B cell (primary cell): Measurements from ENCODE around the gene ENOX1. TPM values are rescaled to one million over a fixed set of nuclear protein-coding genes. Genes with fewer than 3 reads are reported as not detected.

Source experiments
- ATAC-seq: fragments of 200-7000 bp; cut with Tn5 transposase; one replicate; pipeline ENCODE4 v1.10.0; 2021; ENCODE audit warnings: low read depth, mild to moderate bottlenecking, moderate number of reproducible peaks, moderate library complexity
- CTCF ChIA-PET: fragments of 350-600 bp; sonication (Branson Sonifier 250); formaldehyde crosslinking; loops from one replicate; lab custom pipeline; 2021; ENCODE audit warnings: antibody characterized with exemption, inconsistent platforms; lab: Charles Lee
- POLR2A ChIA-PET: fragments of 350-600 bp; sonication (Branson Sonifier 250); formaldehyde crosslinking; loops from one replicate; lab custom pipeline; 2021; ENCODE audit warnings: antibody characterized with exemption; lab: Charles Lee
- DNase-seq: peaks from one replicate; pipeline ENCODE4 v3.0.0; 2013
- H2AFZ ChIP-seq: 2 replicates; pipeline ENCODE4 v1.6.1; 2012; ENCODE audit warnings: mild to moderate bottlenecking, low read depth, low read length; ENCODE audit not compliant: insufficient read depth, poor library complexity, severe bottlenecking
- H3K27ac ChIP-seq, 2 donors: 1 replicate in 1 of 2; 2 replicates in 1 of 2; pipeline ENCODE4 v1.5.1; 2012 to 2013; ENCODE audit warnings: low read length in 2 of 2, mild to moderate bottlenecking in 2 of 2, moderate library complexity in 1 of 2
- H3K27me3 ChIP-seq, 4 experiments: fragments of 200-600 bp in 1 of 4; sonication (generic) in 1 of 4; replicated peaks in 1 of 4; 1 replicate in 2 of 4; 2 replicates in 2 of 4; pipeline versions ENCODE4 v1.6.1 to v1.7.0; 2013 to 2016; ENCODE audit warnings: low read length in 3 of 4, mild to moderate bottlenecking in 2 of 4, mixed read lengths in 1 of 4, moderate library complexity in 1 of 4; ENCODE audit not compliant: insufficient read depth in 4 of 4, control insufficient read depth in 3 of 4; ENCODE audit errors: control extremely low read depth in 1 of 4
- H3K36me3 ChIP-seq, 2 experiments: replicated peaks in 1 of 2; 1 replicate in 1 of 2; 2 replicates in 1 of 2; pipeline versions ENCODE4 v1.6.1 to v1.7.1; 2013; ENCODE audit warnings: low read length in 1 of 2; ENCODE audit not compliant: insufficient read depth in 2 of 2, control insufficient read depth in 1 of 2; ENCODE audit errors: control extremely low read depth in 1 of 2, extremely low read depth in 1 of 2
- H3K4me1 ChIP-seq, 2 donors: fragments of 200-600 bp in 1 of 2; sonication (generic) in 1 of 2; 1 replicate in 1 of 2; 2 replicates in 1 of 2; pipeline versions ENCODE4 v1.5.1 to v1.6.1; 2013 to 2017; ENCODE audit warnings: low read length in 2 of 2; ENCODE audit not compliant: control insufficient read depth in 2 of 2, insufficient read depth in 2 of 2
- H3K4me2 ChIP-seq: replicated peaks from 2 replicates; pipeline ENCODE3; 2012; ENCODE audit warnings: mild to moderate bottlenecking, low read depth, low read length; ENCODE audit not compliant: poor library complexity, severe bottlenecking
- H3K4me3 ChIP-seq, 5 experiments: fragments of 200-600 bp in 1 of 5; sonication (generic) in 1 of 5; 1 replicate in 3 of 5; 2 replicates in 2 of 5; pipeline versions ENCODE4 v1.5.1 to v1.7.0; 2011 to 2016; ENCODE audit warnings: low read length in 4 of 5, mild to moderate bottlenecking in 4 of 5, low read depth in 2 of 5, control low read depth in 1 of 5, moderate library complexity in 1 of 5; ENCODE audit not compliant: insufficient read depth in 1 of 5; ENCODE audit errors: control extremely low read depth in 1 of 5, extremely low read depth in 1 of 5
- H3K79me2 ChIP-seq: fragments of 200-600 bp; sonication (generic); one replicate; pipeline ENCODE4 v1.6.0; 2016; ENCODE audit warnings: low read length; ENCODE audit not compliant: control insufficient read depth, insufficient read depth
- H3K9ac ChIP-seq: fragments of 200-600 bp; sonication (generic); 2 replicates; pipeline ENCODE4 v1.6.1; 2017; ENCODE audit warnings: mild to moderate bottlenecking, low read length, moderate library complexity
- H3K9me3 ChIP-seq, 3 donors: one replicate each; pipeline versions ENCODE4 v1.6.1 to v1.7.1; 2013; ENCODE audit warnings: low read length in 2 of 3; ENCODE audit not compliant: control insufficient read depth in 2 of 3, insufficient read depth in 1 of 3; ENCODE audit errors: control extremely low read depth in 1 of 3
- H4K20me1 ChIP-seq: 2 replicates; pipeline ENCODE4 v1.6.0; 2012; ENCODE audit warnings: mild to moderate bottlenecking, low read length; ENCODE audit not compliant: insufficient read depth, control insufficient read depth, poor library complexity, severe bottlenecking
- H3K27ac Mint-ChIP-seq: one replicate; pipeline ENCODE4 v1.8.0; 2021; ENCODE audit warnings: mixed read lengths
- H3K27me3 Mint-ChIP-seq: one replicate; pipeline ENCODE4 v1.8.0; 2021; ENCODE audit warnings: mixed read lengths
- H3K4me1 Mint-ChIP-seq: one replicate; pipeline ENCODE4 v1.8.0; 2021; ENCODE audit warnings: mixed read lengths
- H3K4me3 Mint-ChIP-seq: one replicate; pipeline ENCODE4 v1.8.0; 2021; ENCODE audit warnings: mixed read lengths
- H3K9me3 Mint-ChIP-seq: one replicate; pipeline ENCODE4 v1.8.0; 2022; ENCODE audit warnings: mixed read lengths; ENCODE audit not compliant: insufficient read depth
- CTCF ChIP-seq: fragments of 200-600 bp; IDR thresholded peaks from one replicate; pipeline ENCODE4 v1.8.0; 2022; ENCODE audit warnings: antibody characterized with exemption, mild to moderate bottlenecking
- EZH2 ChIP-seq: IDR thresholded peaks from 2 replicates; pipeline ENCODE4 v1.6.1; 2012; ENCODE audit warnings: borderline replicate concordance, low read depth, mild to moderate bottlenecking, moderate library complexity, low read length; ENCODE audit not compliant: insufficient read depth, poor library complexity, severe bottlenecking
- WGBS: methylation state at CpG from one replicate; pipeline ENCODE4 v1.1.5; 2013; ENCODE audit warnings: missing lambda C conversion rate; ENCODE audit not compliant: insufficient coverage; 5-methylcytosine and 5-hydroxymethylcytosine counted together
- intact Hi-C: fragments of 100-400 bp; cut with micrococcal nuclease; formaldehyde crosslinking; loops from one replicate; pipeline ENCODE4 v1.10.0; 2022
- polyA plus RNA-seq: library from polyadenylated mRNA; depleted of rRNA; stranded (reverse); fragments of >200 nt; gene quantifications from 2 replicates; pipeline ENCODE4 v1.2.3, GENCODE V29; 2012
- total RNA-seq, 2 donors: library from RNA; stranded (reverse); fragments of 120-200 nt in 1 of 2; gene quantifications; 1 replicate in 1 of 2; 2 replicates in 1 of 2; pipeline versions ENCODE4 v1.2.3 to v1.2.4, GENCODE V29; 2013 to 2022

ENOX1 gene
- total and polyA plus RNA-seq, 2 donors (not counting 1 experiment from before 2014, with no cell fraction given): not detected

DNA sequence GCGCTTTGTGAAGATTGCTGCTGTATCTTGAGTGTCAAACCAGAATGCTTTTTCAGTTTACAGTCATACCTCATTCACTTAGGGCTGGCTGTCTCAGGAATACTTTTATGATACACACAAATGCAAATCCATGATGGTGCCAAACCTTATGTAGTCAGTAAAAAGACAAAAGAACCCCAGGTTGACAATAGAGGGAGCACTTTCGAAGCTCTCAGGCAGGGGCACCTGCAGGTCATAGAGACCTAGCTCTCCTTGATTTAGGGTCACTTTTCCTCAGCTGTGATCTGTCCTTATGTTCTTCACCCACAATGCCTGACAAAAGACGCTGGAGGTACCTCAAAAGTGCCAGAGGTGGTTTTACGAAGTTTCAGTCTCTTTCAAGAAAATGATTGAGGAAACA is 591.2 kb downstream of the ENOX1 start:
- no peak overlapping the region for H3K4me3 Mint-ChIP-seq
- ATAC-seq (no peak), DNase-seq (no peak)
- no peaks in the 10 kb centered on the region for H3K4me1 Mint-ChIP-seq
- no peak overlapping the region for H3K27ac Mint-ChIP-seq
- ChIA-PET CTCF (no interaction called here), POLR2A (no interaction called here)
- no peaks in the 10 kb centered on the region for H3K9me3 ChIP-seq
- no peaks in the 10 kb centered on the region for H3K4me1 ChIP-seq
- H3K9me3 Mint-ChIP-seq: no peaks in the 10 kb centered on the region
- peaks cover 31% of the 10 kb centered on the region for H3K27me3 Mint-ChIP-seq
- no peak overlapping the region for H3K27ac ChIP-seq
- no peak overlapping the region for H2AFZ ChIP-seq
- H3K27me3 ChIP-seq: peaks cover 0 to 3% (median 0%) of the 10 kb centered on the region in 4 experiments
- no peaks in the 10 kb centered on the region for H3K79me2 ChIP-seq
- intact Hi-C loops: no loop called here
- WGBS: 92% methylated on average over 2 of the region's 4 CpGs
- H3K4me2 ChIP-seq: no peak overlapping the region
- no peaks in the 10 kb centered on the region for H4K20me1 ChIP-seq
- no peaks in the 10 kb centered on the region for H3K36me3 ChIP-seq
- no peak overlapping the region for H3K4me3 ChIP-seq
- TF ChIP-seq EZH2 (no peak), CTCF (no peak)
- no peak overlapping the region for H3K9ac ChIP-seq

DNA sequence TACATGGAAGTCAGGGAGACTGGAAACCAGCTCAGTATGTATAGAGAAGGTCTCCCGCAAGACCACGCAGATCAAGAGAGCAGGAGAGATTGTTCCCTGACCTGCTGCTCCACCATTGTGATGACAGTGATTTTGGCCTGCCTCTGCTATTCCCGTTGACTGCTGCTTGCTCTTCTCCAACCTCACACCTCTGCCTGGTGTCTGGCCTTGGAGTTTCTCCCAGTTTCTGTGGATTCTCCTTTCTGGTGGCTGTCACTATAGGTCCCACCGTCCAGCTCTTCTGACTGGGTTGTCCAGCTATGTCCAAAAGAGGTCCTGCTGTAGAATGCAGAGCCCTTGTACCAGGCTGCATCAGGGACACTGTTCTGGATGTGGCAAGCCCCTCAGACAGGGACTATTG is 591.7 kb downstream of the ENOX1 start:
- Histone ChIP-seq H3K27me3 (peaks cover 0 to 3% (median 0%) of the 10 kb centered on the region in 4 experiments), H3K27ac (no peak overlapping the region), H4K20me1 (no peaks in the 10 kb centered on the region), H3K36me3 (no peaks in the 10 kb centered on the region), H3K9me3 (no peaks in the 10 kb centered on the region), H3K79me2 (no peaks in the 10 kb centered on the region), H3K9ac (no peak overlapping the region), H3K4me1 (no peaks in the 10 kb centered on the region), H3K4me2 (no peak overlapping the region), H3K4me3 (no peak overlapping the region), H2AFZ (no peak overlapping the region)
- ChIA-PET CTCF (no interaction called here), POLR2A (no interaction called here)
- no peak for DNase-seq
- no peak for TF ChIP-seq EZH2
- no peaks in the 10 kb centered on the region for H3K9me3 Mint-ChIP-seq
- 87% methylated on average over 4 of the region's 4 CpGs for WGBS
- intact Hi-C loops: no loop called here
- H3K4me3 Mint-ChIP-seq: no peak overlapping the region
- no peak overlapping the region for H3K27ac Mint-ChIP-seq
- peaks cover 35% of the 10 kb centered on the region for H3K27me3 Mint-ChIP-seq
- H3K4me1 Mint-ChIP-seq: no peaks in the 10 kb centered on the region
- ATAC-seq: no peak
